ENCODE measurements around the gene YEATS4. TPM values are rescaled to one million over a fixed set of nuclear protein-coding genes. Genes with fewer than 3 reads are reported as not detected.

YEATS4 gene
- total RNA-seq, 6 donors from 2014 or later: 1.00 to 12.8 (median 10.2) TPM

DNA sequence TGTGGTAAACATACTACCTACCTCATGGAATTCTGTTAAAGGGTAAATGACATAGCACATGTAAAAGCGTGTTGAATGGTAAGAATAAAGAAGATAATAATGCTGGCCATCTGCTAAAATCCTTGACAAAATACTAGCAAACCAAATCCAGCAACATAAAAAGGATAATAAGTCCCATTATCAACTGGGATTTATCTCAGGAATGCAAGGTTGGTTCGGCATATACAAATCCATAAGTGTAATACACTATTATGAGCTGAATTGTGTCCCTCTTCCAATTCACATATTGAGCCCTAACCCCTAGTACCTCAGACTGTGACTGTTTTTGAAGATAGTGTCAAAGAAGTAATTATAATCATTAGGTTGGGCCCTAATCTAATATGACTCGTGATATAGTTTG is 37.4 kb downstream of the YEATS4 start:
- Histone ChIP-seq H3K4me3 (no peak overlapping the region), H3K9me3 (peaks cover 0 to 6% (median 1%) of the 10 kb centered on the region in 4 donors), H3K27me3 (no peaks in the 10 kb centered on the region), H3K36me3 (peaks cover 0 to 2% (median under 1%) of the 10 kb centered on the region in 4 donors), H3K4me1 (peaks cover 0 to 4% (median 0%) of the 10 kb centered on the region in 4 donors), H3K27ac (no peak overlapping the region)
- TF ChIP-seq, protein P1, sequence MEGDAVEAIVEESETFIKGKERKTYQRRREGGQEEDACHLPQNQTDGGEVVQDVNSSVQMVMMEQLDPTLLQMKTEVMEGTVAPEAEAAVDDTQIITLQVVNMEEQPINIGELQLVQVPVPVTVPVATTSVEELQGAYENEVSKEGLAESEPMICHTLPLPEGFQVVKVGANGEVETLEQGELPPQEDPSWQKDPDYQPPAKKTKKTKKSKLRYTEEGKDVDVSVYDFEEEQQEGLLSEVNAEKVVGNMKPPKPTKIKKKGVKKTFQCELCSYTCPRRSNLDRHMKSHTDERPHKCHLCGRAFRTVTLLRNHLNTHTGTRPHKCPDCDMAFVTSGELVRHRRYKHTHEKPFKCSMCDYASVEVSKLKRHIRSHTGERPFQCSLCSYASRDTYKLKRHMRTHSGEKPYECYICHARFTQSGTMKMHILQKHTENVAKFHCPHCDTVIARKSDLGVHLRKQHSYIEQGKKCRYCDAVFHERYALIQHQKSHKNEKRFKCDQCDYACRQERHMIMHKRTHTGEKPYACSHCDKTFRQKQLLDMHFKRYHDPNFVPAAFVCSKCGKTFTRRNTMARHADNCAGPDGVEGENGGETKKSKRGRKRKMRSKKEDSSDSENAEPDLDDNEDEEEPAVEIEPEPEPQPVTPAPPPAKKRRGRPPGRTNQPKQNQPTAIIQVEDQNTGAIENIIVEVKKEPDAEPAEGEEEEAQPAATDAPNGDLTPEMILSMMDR (IDR thresholded peaks at IDR 0.05): no peak
- TF ChIP-seq POLR2AphosphoS5 (IDR thresholded peaks at IDR 0.05) (no peak), POLR2A (IDR thresholded peaks at IDR 0.05) (no peak), EP300 (IDR thresholded peaks at IDR 0.05) (no peak)
- WGBS, 2 donors: 92 to 96% methylated on average over 3 of the region's 3 CpGs
- DNase-seq: no peak
- no peak for ATAC-seq (ENCODE audit: low FRiP score in 2 of 2)

DNA sequence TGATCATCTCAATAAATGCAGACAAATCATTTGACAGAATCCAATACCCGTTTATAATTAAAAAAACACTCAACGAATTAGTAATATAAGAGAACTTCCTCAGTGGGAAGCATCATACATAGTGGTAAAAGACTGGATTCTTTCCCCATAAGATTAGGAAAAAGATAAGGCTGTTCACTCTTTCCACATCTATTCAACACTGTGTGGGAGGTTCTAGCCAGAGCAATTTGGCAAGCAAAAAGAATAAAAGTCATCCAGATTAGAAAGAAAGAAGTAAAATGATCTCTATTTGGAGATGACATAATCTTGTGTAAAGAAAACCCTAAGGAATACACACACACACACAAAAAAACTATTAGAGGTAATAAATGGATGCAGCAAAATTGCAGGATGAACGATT is 38.4 kb downstream of the YEATS4 start:
- peak in 1 of 2 donors; percentile 84 for ATAC-seq (ENCODE audit: low FRiP score in 2 of 2)
- Histone ChIP-seq H3K4me1 (peaks cover 0 to 7% (median 0%) of the 10 kb centered on the region in 4 donors), H3K9me3 (peaks cover 0 to 6% (median 1%) of the 10 kb centered on the region in 4 donors), H3K4me3 (no peak overlapping the region), H3K27me3 (no peaks in the 10 kb centered on the region), H3K27ac (no peak overlapping the region), H3K36me3 (peaks cover 0 to 2% (median 0%) of the 10 kb centered on the region in 4 donors)
- TF ChIP-seq EP300 (IDR thresholded peaks at IDR 0.05) (no peak), POLR2AphosphoS5 (IDR thresholded peaks at IDR 0.05) (no peak), POLR2A (IDR thresholded peaks at IDR 0.05) (no peak)
- TF ChIP-seq, protein P1 (IDR thresholded peaks at IDR 0.05): no peak
- DNase-seq: no peak
- WGBS, 2 donors: 97 to 98% methylated on average over 3 of the region's 3 CpGs

DNA sequence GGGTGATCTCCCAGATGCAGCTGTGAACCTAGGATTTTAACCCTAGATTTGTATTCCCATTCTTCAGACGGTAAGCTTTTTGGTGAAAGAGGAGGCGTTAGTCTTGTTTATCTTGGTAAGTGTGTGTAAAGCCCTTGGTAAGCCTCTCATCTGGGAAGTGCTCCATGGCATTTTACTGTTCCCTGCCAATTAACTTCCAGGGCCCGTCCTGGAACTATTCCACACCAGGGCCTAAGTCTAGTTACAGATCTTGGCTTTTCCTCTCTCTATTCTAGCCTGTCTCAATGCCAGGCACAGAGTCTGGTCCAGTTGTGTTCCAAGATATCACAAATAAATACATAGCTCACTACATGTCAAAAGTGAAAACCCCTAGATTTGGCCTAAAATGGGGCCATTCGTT is 42.4 kb downstream of the YEATS4 start:
- H3K4me1 ChIP-seq: peaks cover 0 to 7% (median 0%) of the 10 kb centered on the region in 4 donors
- no peak overlapping the region for H3K27ac ChIP-seq
- DNase-seq (peak in 1 of 2 donors; percentile 27), ATAC-seq (ENCODE audit: low FRiP score in 2 of 2) (no peak)
- H3K4me3 ChIP-seq: no peak overlapping the region
- no peaks in the 10 kb centered on the region for H3K27me3 ChIP-seq
- peaks cover 0 to 2% (median under 1%) of the 10 kb centered on the region in 4 donors for H3K9me3 ChIP-seq
- 66 to 76% methylated on average over 4 of the region's 4 CpGs for WGBS, 2 donors
- H3K36me3 ChIP-seq: no peaks in the 10 kb centered on the region
- TF ChIP-seq POLR2AphosphoS5 (IDR thresholded peaks at IDR 0.05) (no peak), POLR2A (IDR thresholded peaks at IDR 0.05) (no peak), EP300 (IDR thresholded peaks at IDR 0.05) (no peak)
- TF ChIP-seq, protein P1 (IDR thresholded peaks at IDR 0.05): no peak

DNA sequence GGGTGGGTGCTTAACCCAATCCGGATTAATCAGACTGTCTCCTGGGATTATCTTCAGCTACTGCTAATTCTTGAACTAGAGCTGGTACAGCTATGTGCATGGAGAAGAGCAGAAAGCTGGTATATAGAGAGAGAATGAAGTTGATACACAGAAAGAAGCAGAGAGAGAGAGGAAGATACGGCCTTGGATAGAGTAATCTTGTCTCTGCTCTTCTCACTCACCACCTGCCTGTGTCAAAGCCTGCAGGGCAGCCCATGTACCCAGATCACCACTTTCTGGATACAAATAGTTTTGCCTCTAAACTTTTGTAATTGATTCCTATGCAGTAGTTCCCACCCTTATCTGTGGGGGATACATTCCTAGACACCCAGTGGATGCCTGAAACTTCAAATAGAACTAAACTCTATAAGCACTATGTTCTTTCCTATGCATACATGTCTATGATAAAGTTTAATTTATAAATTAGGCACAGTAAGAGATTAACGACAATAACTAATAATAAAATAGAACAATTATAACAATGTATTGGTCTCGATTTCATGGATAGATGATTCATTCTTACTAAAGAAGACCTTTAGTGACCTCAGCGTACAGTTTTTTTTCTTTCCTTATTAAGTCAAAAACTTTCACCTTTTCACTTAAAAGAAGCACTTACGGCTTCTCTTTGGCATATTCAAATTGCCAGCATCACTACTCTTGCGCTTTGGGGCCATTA is 45.5 kb downstream of the YEATS4 start:
- Histone ChIP-seq H3K9me3 (no peaks in the 10 kb centered on the region), H3K4me1 (peaks cover 0 to 7% (median 0%) of the 10 kb centered on the region in 4 donors), H3K4me3 (no peak overlapping the region), H3K27me3 (no peaks in the 10 kb centered on the region), H3K27ac (no peak overlapping the region), H3K36me3 (no peaks in the 10 kb centered on the region)
- DNase-seq: no peak
- no peak for TF ChIP-seq EP300 (IDR thresholded peaks at IDR 0.05)
- WGBS, 2 donors: 91 to 95% methylated on average over 7 of the region's 7 CpGs
- ATAC-seq (ENCODE audit: low FRiP score in 2 of 2): peak in 1 of 2 donors; percentile 55

DNA sequence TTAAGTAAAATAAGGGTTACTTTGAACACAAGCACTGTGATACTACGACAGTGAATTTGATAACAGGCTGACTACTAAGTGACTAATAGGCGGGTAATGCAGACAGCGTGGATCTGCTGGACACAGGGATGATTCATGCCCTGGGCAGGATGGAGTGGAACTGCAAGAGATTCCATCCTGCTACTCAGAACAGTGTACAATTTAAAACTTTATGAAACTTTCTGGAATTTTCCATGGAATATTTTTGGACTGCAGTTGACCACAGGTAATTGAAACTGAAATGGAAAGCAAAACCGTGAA is 46.0 kb downstream of the YEATS4 start:
- H3K4me1 ChIP-seq: peaks cover 0 to 7% (median 0%) of the 10 kb centered on the region in 4 donors
- no peak for TF ChIP-seq POLR2AphosphoS5 (IDR thresholded peaks at IDR 0.05)
- TF ChIP-seq EP300 (IDR thresholded peaks at IDR 0.05): no peak
- TF ChIP-seq POLR2A (IDR thresholded peaks at IDR 0.05): no peak
- TF ChIP-seq, protein P1 (IDR thresholded peaks at IDR 0.05): no peak
- no peak overlapping the region for H3K27ac ChIP-seq
- no peaks in the 10 kb centered on the region for H3K27me3 ChIP-seq
- H3K4me3 ChIP-seq: no peak overlapping the region
- no peaks in the 10 kb centered on the region for H3K36me3 ChIP-seq
- no peak for DNase-seq
- ATAC-seq (ENCODE audit: low FRiP score in 2 of 2): peak; percentile 77 to 97
- H3K9me3 ChIP-seq: no peaks in the 10 kb centered on the region
- WGBS, 2 donors: 70 to 81% methylated on average over 4 of the region's 4 CpGs
